ENCODE data around the gene NKTR. TPM values are rescaled to one million over a fixed set of nuclear protein-coding genes. Genes with fewer than 3 reads are reported as not detected.

The NKTR gene
- total and polyA plus RNA-seq, 2 experiments from 2014 or later, result 81.3 to 117 TPM

DNA sequence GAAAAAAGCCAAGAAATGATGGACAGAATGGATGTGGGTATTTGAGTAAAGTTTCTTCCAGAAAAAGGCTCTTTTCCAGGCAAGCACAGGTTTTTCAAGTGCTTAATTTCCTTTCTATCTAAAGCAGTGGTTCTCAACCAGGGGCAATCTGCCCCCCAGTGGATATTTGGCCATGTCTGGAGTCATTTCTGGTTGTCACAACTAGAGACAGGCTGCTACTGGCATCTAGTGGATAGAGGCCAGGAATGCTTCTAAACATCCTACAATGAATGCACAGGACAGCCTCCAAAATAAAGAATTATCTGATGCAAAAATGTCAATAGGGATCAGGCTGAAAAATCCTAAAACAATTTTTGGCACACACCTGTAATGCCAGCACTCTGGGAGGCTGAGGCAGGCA lies 42.6 kb upstream of the NKTR start:
- H3K4me2 ChIP-seq, result no peak overlapping the region
- H4K20me1 ChIP-seq (replicated peaks; ENCODE audit: insufficient read depth), result no peaks in the 10 kb centered on the region; the same call in 1 of the 2 replicates
- H3F3A ChIP-seq (replicated peaks; ENCODE audit: low read depth), result no peaks in the 10 kb centered on the region
- Mint-ChIP-seq H3K4me1 (no peaks in the 10 kb centered on the region), H3K4me3 (no peak overlapping the region), H3K36me3 (ENCODE audit: low read depth) (peaks cover 59% of the 10 kb centered on the region), H3K27ac (no peak overlapping the region), H3K9me3 (no peaks in the 10 kb centered on the region), H3K27me3 (ENCODE audit: insufficient read depth, low read depth, poor library complexity) (no peaks in the 10 kb centered on the region)
- no peaks in the 10 kb centered on the region for H3K27me3 ChIP-seq (ENCODE audit: insufficient read depth)
- no peaks in the 10 kb centered on the region for H3K4me1 ChIP-seq (ENCODE audit: insufficient read depth)
- H3K79me2 ChIP-seq (replicated peaks; ENCODE audit: insufficient read depth), result no peaks in the 10 kb centered on the region
- no peak overlapping the region for H3K27ac ChIP-seq (ENCODE audit: low read depth)
- TF ChIP-seq EZH2 (IDR thresholded peaks at IDR 0.05; ENCODE audit: low read depth, unreplicated experiment), result no peak
- TF ChIP-seq, protein P1, sequence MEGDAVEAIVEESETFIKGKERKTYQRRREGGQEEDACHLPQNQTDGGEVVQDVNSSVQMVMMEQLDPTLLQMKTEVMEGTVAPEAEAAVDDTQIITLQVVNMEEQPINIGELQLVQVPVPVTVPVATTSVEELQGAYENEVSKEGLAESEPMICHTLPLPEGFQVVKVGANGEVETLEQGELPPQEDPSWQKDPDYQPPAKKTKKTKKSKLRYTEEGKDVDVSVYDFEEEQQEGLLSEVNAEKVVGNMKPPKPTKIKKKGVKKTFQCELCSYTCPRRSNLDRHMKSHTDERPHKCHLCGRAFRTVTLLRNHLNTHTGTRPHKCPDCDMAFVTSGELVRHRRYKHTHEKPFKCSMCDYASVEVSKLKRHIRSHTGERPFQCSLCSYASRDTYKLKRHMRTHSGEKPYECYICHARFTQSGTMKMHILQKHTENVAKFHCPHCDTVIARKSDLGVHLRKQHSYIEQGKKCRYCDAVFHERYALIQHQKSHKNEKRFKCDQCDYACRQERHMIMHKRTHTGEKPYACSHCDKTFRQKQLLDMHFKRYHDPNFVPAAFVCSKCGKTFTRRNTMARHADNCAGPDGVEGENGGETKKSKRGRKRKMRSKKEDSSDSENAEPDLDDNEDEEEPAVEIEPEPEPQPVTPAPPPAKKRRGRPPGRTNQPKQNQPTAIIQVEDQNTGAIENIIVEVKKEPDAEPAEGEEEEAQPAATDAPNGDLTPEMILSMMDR (conservative IDR thresholded peaks at IDR 0.05; ENCODE audit: low read depth in 2 of 2), result peak in 1 of 2 experiments; percentile 48; a peak in 2 of 4 replicates
- H3K36me3 ChIP-seq (ENCODE audit: insufficient read depth), result peaks cover 17% of the 10 kb centered on the region
- ATAC-seq (no peak; the same call in 2 of the 3 replicates), DNase-seq (ENCODE audit: low spot score) (no peak)
- H3K4me3 ChIP-seq, result no peak overlapping the region
- H2AFZ ChIP-seq, result no peak overlapping the region
- no peaks in the 10 kb centered on the region for H3K9me2 ChIP-seq (ENCODE audit: insufficient read depth)

DNA sequence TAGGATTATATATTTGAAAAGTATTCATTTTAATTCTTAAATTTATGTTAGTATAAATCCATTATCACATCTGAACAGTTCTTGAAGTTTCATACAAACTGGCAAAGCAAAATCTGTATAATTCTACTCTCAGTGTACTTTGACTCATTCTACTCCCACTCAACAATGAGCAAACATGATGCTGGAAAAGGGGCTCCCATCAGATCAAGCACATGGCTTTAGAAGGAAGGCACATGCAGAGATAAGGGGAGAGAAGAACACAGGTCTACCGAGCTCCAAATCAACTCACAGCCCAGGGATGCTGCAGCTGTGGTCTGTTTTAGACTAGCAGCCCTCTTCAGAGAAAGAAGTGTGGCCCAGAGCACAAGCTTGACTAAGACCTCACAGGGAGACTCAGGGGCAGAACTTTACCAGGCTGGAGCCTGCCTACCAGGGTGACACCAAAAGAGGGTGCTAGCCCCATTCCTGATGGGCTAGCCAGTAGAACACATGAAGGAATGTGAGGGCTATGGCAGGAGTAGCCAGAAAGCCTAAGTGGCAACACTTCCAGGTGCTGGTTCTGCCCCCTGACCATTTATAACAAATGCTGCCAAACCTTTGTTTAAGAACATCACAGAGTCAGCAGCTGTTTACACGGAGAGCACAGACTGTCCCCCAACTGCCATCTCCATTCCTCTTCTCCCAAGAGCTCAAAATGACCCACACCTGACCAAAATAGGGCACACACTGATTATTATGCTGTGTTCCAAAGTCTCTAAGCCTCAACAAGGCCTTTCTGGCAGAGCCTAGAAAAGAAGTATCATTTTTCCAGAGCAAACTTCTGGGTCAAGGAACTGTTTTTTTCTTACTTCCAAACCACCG lies 38.2 kb upstream of the NKTR start:
- H3K9me3 Mint-ChIP-seq, result no peaks in the 10 kb centered on the region
- H3F3A ChIP-seq (replicated peaks; ENCODE audit: low read depth), result no peaks in the 10 kb centered on the region
- peaks cover 2% of the 10 kb centered on the region for H3K36me3 ChIP-seq (ENCODE audit: insufficient read depth)
- H3K27me3 ChIP-seq (ENCODE audit: insufficient read depth), result no peaks in the 10 kb centered on the region
- no peak overlapping the region for H2AFZ ChIP-seq
- H3K9me2 ChIP-seq (ENCODE audit: insufficient read depth), result no peaks in the 10 kb centered on the region
- H3K79me2 ChIP-seq (replicated peaks; ENCODE audit: insufficient read depth), result no peaks in the 10 kb centered on the region
- H3K36me3 Mint-ChIP-seq (ENCODE audit: low read depth), result peaks cover 48% of the 10 kb centered on the region
- H3K4me1 Mint-ChIP-seq, result no peaks in the 10 kb centered on the region
- H3K4me3 ChIP-seq, result no peak overlapping the region
- no peak overlapping the region for H3K4me2 ChIP-seq
- ATAC-seq (no peak), DNase-seq (ENCODE audit: low spot score) (no peak)
- H3K27ac Mint-ChIP-seq, result no peak overlapping the region; the same call in 1 of the 2 replicates
- no peak overlapping the region for H3K4me3 Mint-ChIP-seq
- no peaks in the 10 kb centered on the region for H3K27me3 Mint-ChIP-seq (ENCODE audit: insufficient read depth, low read depth, poor library complexity)
- H3K4me1 ChIP-seq (ENCODE audit: insufficient read depth), result no peaks in the 10 kb centered on the region
- peaks cover 6% of the 10 kb centered on the region; the same call in 1 of the 2 replicates for H4K20me1 ChIP-seq (replicated peaks; ENCODE audit: insufficient read depth)
- H3K27ac ChIP-seq (ENCODE audit: low read depth), result no peak overlapping the region
- TF ChIP-seq POLR2AphosphoS5 (IDR thresholded peaks at IDR 0.05; ENCODE audit: low read depth), result no peak
- TF ChIP-seq CREB1 (CRISPR knock-in tag; IDR thresholded peaks at IDR 0.05; ENCODE audit: low read depth), result no peak
- no peak for TF ChIP-seq EZH2 (IDR thresholded peaks at IDR 0.05; ENCODE audit: low read depth, unreplicated experiment)
- TF ChIP-seq JUNB (IDR thresholded peaks at IDR 0.05; ENCODE audit: unreplicated experiment), result no peak
- TF ChIP-seq, protein P1 (conservative IDR thresholded peaks at IDR 0.05; ENCODE audit: low read depth in 2 of 2), result no peak; a peak in 1 of 4 replicates
- TF ChIP-seq, protein P2, sequence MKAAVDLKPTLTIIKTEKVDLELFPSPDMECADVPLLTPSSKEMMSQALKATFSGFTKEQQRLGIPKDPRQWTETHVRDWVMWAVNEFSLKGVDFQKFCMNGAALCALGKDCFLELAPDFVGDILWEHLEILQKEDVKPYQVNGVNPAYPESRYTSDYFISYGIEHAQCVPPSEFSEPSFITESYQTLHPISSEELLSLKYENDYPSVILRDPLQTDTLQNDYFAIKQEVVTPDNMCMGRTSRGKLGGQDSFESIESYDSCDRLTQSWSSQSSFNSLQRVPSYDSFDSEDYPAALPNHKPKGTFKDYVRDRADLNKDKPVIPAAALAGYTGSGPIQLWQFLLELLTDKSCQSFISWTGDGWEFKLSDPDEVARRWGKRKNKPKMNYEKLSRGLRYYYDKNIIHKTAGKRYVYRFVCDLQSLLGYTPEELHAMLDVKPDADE (IDR thresholded peaks at IDR 0.05), result no peak
- TF ChIP-seq, protein P3, sequence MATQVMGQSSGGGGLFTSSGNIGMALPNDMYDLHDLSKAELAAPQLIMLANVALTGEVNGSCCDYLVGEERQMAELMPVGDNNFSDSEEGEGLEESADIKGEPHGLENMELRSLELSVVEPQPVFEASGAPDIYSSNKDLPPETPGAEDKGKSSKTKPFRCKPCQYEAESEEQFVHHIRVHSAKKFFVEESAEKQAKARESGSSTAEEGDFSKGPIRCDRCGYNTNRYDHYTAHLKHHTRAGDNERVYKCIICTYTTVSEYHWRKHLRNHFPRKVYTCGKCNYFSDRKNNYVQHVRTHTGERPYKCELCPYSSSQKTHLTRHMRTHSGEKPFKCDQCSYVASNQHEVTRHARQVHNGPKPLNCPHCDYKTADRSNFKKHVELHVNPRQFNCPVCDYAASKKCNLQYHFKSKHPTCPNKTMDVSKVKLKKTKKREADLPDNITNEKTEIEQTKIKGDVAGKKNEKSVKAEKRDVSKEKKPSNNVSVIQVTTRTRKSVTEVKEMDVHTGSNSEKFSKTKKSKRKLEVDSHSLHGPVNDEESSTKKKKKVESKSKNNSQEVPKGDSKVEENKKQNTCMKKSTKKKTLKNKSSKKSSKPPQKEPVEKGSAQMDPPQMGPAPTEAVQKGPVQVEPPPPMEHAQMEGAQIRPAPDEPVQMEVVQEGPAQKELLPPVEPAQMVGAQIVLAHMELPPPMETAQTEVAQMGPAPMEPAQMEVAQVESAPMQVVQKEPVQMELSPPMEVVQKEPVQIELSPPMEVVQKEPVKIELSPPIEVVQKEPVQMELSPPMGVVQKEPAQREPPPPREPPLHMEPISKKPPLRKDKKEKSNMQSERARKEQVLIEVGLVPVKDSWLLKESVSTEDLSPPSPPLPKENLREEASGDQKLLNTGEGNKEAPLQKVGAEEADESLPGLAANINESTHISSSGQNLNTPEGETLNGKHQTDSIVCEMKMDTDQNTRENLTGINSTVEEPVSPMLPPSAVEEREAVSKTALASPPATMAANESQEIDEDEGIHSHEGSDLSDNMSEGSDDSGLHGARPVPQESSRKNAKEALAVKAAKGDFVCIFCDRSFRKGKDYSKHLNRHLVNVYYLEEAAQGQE (IDR thresholded peaks at IDR 0.05; ENCODE audit: unreplicated experiment), result no peak

All from GM23338 (cell line).